Activated CD4-positive, alpha-beta T cell treated with anti-CD3 and anti-CD28 coated beads, Interleukin-2, amount 50 U/mL, for 48 hours (primary cell): ENCODE measurements around the gene NR2F1.

Experiments used
- DNase-seq, 2 experiments: peaks; one replicate each; pipeline ENCODE4 v3.0.0-alpha.2; 2020

NR2F1 gene

DNA sequence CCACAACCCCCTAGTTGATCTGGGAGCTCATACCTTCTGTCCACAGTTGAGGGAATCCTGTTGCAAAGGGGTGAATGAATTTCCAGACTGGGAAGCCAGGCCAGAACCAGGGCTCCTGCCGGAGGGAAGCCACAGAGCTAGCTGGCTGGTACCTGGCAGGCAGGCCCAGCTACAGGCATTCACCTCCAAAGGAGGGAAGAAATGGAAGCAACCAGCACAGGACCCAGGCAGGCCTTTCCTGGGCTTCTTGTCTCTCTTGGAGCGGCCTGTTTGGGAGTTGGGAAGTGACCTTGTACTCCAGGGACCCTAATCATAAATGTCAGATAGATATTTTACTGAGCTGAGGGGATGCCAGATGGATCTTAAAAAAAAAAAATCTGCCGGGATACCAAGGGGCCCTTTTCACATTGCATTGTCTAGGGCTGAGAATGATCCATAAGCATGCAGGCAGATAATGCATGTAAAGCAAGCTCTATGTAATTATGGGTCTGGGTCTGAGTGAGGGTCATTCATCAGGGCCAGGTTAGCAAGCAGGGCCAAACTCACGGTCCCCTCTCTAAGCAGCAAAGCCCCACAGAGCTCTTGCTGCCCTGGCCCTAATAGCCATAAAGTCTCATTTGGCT, 8.4 kb downstream of the NR2F1 start:
- DNase-seq = no peak

- DNase-seq = no peak
Measured at GRCh38 chr5:93592883-93593282, 9.9 kb downstream of the NR2F1 start.

DNA sequence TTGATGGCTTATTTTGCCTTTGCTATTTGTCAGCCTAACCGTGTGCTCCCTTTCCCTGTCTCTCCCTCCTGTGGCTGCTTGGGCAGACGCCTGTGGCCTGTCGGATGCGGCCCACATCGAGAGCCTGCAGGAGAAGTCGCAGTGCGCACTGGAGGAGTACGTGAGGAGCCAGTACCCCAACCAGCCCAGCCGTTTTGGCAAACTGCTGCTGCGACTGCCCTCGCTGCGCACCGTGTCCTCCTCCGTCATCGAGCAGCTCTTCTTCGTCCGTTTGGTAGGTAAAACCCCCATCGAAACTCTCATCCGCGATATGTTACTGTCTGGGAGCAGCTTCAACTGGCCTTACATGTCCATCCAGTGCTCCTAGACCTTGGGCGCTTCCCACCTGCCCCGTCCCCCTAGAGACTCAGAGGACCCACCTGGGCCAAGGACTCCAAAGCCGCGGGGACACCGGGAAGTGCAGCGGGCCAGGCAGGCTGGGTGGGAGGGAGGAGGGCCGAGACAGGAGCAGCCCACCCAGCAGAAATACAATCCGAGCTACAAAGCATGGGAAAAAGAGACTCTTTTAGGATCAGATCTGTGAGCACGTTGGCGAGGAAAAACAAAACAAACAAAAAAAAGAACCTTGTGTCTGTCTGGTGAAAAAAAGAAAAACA, 10.6 kb downstream of the NR2F1 start:
- no peak for DNase-seq

GRCh38 chr5:93594591-93595419, 11.8 kb downstream of the NR2F1 start:
- DNase-seq = no peak

- no peak for DNase-seq
Measured at GRCh38 chr5:93595420-93596147, 12.6 kb downstream of the NR2F1 start.

- DNase-seq = no peak
Measured at GRCh38 chr5:93596310-93596675, 13.3 kb downstream of the NR2F1 start.

- DNase-seq = no peak
Measured at GRCh38 chr5:93596676-93597490, 13.9 kb downstream of the NR2F1 start.

DNA sequence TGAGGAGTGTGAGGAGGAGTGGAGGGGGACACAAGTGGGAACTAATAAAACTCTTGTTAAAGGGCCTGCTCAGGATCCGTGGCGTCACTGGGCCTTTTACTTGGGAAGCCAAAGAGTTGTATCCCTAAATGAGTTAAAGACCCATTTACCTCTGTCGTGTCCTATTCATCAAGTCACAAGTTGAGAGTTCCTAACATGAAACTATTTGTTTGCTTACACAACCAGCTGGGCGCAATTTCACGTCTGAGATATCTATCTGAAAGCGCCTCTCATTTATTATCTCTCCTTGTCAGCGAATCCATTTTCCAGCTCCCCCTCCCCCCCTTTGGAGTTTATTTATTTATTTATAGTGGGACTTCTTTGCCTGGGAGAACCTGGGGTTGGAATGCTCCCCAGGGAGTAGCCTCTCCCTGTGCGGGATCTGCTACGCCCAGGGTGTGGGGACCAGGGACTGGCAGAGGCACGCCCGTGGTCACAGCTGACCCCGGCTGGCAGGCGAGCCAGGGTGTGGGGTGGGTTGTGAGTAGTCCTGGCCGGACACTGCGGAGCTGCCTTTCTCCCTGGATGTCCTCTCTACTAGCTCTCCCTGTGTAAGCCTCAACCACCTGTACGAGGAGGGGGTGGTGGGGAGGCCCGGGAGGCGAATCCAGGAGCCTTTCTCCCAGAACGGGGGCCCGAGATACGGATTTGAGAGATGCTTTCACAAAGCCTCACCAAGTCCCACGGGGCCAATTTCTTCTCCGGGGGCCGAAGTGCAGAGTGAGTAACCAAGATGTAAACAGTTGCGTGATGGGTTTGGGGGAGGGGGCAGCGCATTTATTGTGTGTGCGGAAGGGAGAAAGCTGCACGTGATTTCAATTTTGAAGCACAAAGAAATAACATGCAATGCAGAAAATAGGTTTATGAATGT, 15.3 kb downstream of the NR2F1 start:
- DNase-seq = no peak

DNA sequence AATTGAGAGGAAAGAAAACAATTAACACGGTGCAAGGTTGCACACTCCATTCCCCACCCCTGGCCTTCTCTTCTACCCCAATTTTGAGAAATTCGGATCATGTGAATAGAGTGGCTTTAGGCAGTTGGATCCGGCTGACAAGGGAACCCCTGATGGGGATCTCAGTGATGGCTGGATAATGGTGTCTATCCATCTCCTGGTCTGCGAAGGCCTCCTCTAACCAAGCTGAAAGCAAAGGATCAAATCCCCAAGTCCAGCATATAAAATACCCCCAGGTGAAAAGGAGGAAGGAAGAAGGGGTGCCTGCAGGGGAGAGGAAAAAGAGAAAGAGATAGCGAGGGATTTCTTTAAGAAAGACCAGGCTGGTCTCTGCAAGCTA, 16.0 kb downstream of the NR2F1 start:
- no peak for DNase-seq

DNA sequence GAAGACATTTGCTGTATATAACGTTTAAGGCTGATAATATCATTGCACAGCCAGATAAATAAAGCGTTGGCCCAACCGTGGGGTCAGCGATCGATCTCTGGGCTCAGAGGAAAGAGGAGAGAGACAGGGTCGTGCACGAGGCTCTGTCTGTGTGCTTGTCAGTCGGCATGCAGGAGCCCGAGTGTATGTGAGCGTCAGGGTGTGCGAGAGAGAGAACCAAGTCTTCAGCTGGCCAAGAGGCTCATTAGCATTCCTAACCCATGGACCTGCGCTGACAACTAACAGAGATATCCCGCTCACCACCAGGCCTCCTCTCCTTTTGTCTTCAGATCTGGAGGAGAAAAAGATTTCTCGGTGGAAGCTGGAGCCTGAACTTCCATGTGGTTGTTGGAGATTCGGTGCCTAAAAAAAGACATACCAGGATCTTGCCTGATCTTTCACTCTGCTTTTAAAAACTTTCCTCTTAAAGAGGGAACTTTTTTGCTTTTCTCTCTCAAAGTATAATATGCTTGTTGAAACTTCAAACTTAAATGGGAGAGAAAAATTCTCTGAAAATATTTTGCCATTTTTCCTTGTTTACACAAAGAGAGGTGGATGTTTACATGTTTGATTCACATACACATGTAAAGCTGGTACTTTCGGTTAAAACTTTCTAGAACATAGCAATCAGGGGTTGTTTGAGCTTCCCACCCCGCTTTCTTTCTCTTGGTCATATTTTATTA, 16.5 kb downstream of the NR2F1 start:
- DNase-seq = no peak

GRCh38 chr5:93600409-93601070, 17.5 kb downstream of the NR2F1 start:
- no peak for DNase-seq

DNA sequence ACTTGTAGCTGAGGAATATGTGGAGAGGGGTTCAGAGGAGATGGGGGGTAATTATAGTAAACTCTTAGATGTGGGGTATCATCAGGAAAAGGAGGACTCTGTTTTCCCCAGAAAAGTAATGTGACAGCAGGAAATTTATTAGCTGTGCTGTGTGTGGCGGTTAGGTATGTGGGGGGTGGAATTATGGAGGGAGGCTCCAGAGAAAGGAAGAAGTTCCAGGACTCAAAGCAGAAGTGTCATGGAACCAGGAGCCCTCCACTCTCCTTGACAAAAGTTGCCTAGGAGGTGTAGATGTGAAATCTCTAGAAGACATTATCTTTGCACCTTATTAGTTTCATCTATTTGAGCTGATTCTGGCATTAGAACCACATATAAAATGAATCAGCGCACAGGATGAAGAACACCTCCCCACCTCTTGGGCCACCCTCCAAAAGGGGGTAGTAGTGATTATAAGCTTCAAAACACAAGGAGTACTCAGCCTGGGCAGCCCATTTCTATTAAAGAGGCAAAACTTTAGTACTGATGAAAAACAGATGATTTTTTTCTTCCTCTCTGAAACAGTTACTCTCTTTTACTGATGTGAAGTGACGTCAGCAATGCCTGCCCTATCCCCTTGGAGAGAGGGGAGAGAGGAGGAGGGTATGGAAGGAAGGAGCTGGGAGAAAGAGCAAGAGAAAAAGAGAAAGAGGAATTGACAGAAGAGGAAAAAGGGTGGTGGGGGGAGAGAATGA, 18.2 kb downstream of the NR2F1 start:
- no peak for DNase-seq

- DNase-seq = no peak
Measured at GRCh38 chr5:93601802-93602155, 18.8 kb downstream of the NR2F1 start.

DNA sequence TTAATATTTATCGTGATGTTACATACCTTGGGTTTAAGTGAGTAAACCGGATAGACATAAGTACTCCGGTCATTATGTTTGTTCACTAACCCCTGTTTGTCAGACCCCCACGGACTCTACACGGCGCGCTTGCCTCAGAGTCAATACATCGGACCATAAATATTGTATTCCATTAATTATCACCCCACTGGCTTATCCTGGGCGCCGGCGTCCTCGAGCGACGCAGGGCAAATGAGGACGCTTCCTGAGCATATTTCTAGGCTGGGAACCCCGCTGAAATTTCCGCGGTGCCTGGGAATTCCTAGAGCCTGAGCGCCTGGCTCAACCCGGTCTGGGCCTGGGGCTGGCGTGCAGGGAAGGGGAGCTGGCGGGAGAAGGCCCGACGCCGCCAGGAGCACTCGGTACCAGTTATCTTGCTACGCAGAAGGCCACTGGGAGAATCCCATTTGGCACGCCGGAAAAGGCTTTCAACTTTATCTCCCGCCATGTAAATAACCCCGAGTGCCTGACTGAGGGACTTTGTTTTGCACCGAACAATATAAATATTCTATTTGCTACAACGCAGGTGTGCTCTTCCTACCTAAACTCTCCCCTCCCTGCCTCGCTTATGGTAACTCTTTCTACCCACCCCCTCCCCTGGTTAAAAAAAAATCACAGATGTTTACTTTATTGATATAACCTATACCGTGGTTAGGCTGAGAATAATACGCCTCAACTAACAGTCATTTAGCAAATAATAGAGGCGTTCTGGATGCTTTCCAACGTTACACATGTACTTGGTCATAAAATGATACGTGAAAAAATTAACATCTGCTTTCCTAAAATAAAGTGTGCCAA, 19.4 kb downstream of the NR2F1 start:
- no peak for DNase-seq

GRCh38 chr5:93603078-93603792, 20.2 kb downstream of the NR2F1 start:
- DNase-seq = no peak

DNA sequence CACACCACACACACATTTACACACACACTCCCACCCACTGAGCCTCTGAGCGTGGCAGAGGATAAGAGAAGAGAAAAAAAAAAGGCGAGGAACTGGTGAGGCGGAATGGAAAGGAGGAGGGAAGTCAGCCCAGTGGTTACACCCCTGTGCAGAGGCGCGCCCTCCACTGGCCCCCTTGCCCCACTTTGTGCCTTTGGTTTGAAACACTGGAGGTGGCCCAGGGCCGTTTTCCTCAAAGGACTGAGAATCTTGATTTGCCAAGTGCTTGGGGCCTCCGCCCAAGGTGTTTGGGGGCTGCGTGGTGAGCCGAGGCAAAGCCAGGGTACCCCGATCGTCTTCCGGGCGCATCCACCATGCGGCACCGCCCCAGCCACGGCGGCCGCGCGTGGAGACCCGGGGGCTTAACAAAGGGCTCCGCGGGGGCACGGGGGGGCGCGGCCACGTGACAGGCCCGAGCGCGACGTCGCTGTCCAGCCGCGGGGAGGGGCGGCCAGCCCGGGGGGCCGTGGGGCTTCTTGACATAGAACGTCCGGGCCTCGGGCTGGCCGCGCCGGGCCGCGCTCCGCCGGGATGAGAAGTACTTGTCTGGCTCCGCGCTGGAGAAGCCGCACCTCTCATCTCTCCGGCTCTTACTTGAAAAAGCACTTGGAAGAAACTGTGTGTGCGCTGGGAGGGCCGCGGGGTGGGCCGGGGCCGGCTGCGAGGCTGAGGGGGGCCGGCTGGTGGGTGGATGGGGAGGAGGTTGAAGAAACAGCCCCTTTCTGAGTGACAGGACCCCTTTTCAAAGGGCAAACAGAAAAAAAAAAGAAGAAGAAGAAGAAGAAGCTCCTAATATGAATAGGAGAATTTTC, 21.0 kb downstream of the NR2F1 start:
- DNase-seq = no peak
